RCC 7860 (cell line): ENCODE results near the gene FADS6.

Experiments
- DNase-seq: peaks from one replicate; pipeline ENCODE4 v3.0.0-alpha.2; 2015; ENCODE audit warnings: low spot score
- FAIRE-seq: peaks from 2 replicates; lab custom pipeline; 2012; peaks lifted over from hg19 to GRCh38; lab: Jason Lieb, UNC

Gene FADS6

GRCh38 chr17:74892013-74892841, 1.2 kb downstream of the FADS6 start:
- DNase-seq (no peak), FAIRE-seq (no peak)

DNA sequence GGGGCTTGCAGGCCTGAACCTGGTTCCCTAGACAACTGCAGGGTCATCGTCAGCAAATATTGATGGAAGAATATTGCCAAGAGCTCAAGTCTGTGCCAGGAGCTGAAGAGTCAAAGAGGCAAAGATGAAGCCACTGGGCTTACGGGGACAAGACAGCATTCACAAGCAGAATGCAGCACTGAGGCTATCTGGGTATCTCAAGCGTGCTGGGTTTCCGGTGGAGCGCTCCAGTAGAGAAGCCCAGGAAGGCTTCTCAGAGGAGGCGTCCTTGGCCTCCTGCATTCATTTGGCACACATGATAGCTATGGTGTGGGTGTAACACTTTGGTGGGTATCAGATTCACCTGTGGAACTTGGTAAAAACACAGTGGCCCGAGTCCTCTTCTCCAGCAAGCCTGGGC, 2.9 kb downstream of the FADS6 start:
- DNase-seq (no peak), FAIRE-seq (no peak)

- DNase-seq = no peak
- no peak for FAIRE-seq
Observed at GRCh38 chr17:74888469-74888868, 5.0 kb downstream of the FADS6 start.

- DNase-seq (no peak), FAIRE-seq (no peak)
Observed at GRCh38 chr17:74883241-74883745, 10.1 kb downstream of the FADS6 start.

GRCh38 chr17:74882517-74883240, 10.8 kb downstream of the FADS6 start:
- DNase-seq (no peak), FAIRE-seq (no peak)

DNA sequence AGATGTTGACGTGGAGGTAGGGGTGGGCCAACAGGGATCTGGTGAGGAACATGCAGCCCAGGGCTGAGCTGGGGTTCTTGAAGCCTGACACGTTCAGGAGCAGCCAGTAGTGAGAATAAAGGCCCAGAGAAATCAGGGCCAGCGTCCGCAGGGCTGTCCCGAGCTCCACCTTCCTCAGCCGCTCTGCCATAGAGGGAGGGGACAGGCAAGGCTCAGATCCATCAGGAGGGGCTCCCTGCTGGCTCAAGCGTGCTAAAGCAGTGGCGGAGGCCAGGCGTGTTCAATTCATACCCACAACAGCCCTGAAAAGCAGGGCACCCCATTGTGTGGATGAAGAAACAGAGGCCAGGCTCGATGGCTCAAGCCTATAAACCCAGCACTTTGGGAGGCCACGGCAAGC, 12.4 kb downstream of the FADS6 start:
- FAIRE-seq (no peak), DNase-seq (no peak)

GRCh38 chr17:74879308-74879707, 14.1 kb downstream of the FADS6 start:
- FAIRE-seq = no peak
- no peak for DNase-seq

DNA sequence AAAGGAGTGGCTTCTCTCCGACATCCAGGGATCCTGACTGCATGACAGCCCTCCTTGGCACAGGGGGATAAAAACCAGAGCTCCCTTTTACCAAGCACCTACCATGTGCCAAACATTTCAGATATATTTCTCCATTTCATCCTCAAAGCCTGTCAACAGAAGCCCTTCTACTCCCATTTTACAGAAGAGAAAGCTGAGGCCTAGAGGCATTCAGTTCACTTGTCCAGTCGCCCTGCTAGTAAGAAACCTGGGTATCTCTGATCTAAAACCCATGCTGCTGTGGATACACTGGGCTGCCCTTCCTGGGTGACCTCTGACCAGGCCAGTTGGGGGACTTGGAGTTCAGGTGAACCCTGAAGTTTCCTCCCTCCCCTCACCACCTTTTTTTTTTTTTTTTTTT, 14.8 kb downstream of the FADS6 start:
- DNase-seq (no peak), FAIRE-seq (no peak)

GRCh38 chr17:74877592-74878548, 15.6 kb downstream of the FADS6 start:
- no peak for DNase-seq
- no peak for FAIRE-seq

GRCh38 chr17:74875977-74876593, 17.3 kb downstream of the FADS6 start:
- FAIRE-seq (no peak), DNase-seq (no peak)

GRCh38 chr17:74875155-74875976, 18.1 kb downstream of the FADS6 start:
- DNase-seq = no peak
- FAIRE-seq = no peak

GRCh38 chr17:74874615-74875037, 18.8 kb downstream of the FADS6 start:
- no peak for FAIRE-seq
- no peak for DNase-seq

GRCh38 chr17:74873874-74874614, 19.4 kb downstream of the FADS6 start:
- FAIRE-seq (no peak), DNase-seq (peak; percentile 37)

DNA sequence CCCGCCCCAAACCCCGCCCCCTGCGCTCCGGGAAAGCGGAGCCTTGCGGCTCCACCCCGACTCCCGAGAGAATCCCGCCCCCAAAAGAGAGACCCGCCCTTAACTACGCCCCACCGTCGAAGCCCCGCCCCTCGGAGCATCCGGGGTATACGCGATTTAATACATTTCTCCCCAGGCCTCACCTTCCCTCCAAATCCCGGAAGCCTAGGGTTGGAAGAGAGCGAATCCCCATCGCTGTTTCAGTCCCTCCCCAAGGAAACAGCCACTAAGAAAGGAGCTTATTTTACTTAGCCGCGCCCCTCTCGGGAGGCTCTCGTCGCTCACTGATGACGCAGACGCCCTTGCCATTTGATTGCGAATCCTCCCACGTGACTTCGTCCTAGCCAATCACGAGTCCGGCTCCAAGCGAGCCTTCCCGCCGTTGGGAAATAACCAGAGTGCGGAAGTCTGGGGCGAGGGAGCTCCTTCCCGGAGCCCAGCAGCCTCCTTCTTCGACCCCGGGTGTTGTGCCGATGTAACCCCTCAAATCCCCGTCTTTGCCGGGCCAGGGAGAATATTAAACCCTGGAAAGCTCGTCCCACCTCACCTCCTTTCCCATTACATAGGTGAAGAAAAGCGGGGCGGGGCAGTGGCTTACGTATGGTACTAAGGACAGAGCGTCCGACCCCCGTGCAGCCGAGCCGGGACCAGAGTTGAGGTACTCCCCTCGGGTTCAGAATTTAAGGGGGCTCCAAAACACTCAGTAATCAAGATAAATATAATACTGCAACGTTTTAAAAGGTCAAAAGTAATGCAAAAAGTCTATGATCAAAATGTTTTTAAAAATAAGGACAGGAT, 20.2 kb downstream of the FADS6 start:
- FAIRE-seq (peak; percentile 92), DNase-seq (peak; percentile 100)

DNA sequence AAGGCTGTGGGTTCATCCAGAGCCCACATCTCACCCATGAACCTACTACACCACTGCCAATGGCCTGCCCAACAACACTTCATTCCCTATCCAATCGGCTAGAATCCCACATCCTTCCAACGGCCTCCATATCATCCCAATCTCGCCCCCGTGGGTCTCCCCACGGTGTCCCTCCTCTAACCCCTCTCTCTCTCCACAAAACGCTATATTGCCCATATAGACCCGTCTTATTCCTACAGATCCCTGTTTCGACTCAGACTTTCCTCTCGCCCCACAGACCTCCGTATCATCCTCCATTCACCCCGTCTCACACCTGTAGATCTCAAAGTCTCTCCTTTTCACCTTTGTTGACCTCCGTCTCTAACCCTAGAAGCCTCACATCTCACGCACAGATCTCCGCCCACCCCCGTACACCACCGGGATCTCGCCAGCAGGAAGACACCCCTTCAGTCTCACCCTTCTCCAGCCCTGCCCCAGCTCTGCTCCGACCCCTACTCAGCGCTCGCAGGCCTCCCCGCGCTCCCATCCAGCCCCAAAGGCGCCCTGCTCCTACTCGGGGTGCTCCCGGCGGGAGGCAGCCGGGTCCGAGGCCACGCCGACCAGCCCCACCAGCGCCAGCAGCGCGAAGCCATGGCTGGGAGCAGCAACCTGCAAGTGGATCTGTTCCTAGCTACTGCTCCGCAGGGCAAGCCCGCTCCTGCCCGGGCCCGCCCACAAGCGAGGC, 21.0 kb downstream of the FADS6 start, which contains the start of gene FDXR:
Gene FDXR (minus strand): TSS at position 682 of the 724 bp plus-strand sequence. CDS start 50 bp downstream, at position 632.
- no peak for DNase-seq
- FAIRE-seq = no peak

- FAIRE-seq (no peak), DNase-seq (no peak)
Observed at GRCh38 chr17:74871356-74872076, 21.9 kb downstream of the FADS6 start.

- FAIRE-seq (no peak), DNase-seq (peak; percentile 10)
Observed at GRCh38 chr17:74870512-74870911, 22.9 kb downstream of the FADS6 start.
